Calu3 (cell line): ENCODE results near the gene CAPN3. TPM values are rescaled to one million over a fixed set of nuclear protein-coding genes. Genes with fewer than 3 reads are reported as not detected.

Experiments used
- BruUV-seq: library from RNA; stranded (reverse); fragments of 400-500 nt; replicated peaks from 2 replicates; lab custom pipeline; 2021; lab: Mats Ljungman, UMichigan
- CTCF ChIA-PET: fragments of 300-600 bp; sonication (Branson Sonifier 250); formaldehyde crosslinking; loops from one replicate; lab custom pipeline; 2022; ENCODE audit warnings: antibody characterized with exemption; lab: Charles Lee
- DNase-seq: peaks from one replicate; pipeline ENCODE4 v3.0.0; 2022
- H3K27ac Mint-ChIP-seq: one replicate; pipeline ENCODE4 v1.8.0; 2022; ENCODE audit warnings: mixed read lengths; ENCODE audit not compliant: unreplicated experiment
- H3K27me3 Mint-ChIP-seq: one replicate; pipeline ENCODE4 v1.8.0; 2022; ENCODE audit warnings: mixed read lengths; ENCODE audit not compliant: unreplicated experiment
- H3K36me3 Mint-ChIP-seq: one replicate; pipeline ENCODE4 v1.8.0; 2022; ENCODE audit warnings: mild to moderate bottlenecking, moderate library complexity, mixed read lengths; ENCODE audit not compliant: insufficient read depth, unreplicated experiment
- H3K4me1 Mint-ChIP-seq: one replicate; pipeline ENCODE4 v1.8.0; 2022; ENCODE audit warnings: mild to moderate bottlenecking, low read depth, mixed read lengths; ENCODE audit not compliant: unreplicated experiment
- H3K4me3 Mint-ChIP-seq: one replicate; pipeline ENCODE4 v1.8.0; 2022; ENCODE audit warnings: mild to moderate bottlenecking, low read depth, moderate library complexity, mixed read lengths; ENCODE audit not compliant: unreplicated experiment
- H3K9me3 Mint-ChIP-seq: one replicate; pipeline ENCODE4 v1.8.0; 2022; ENCODE audit warnings: low read depth, mixed read lengths; ENCODE audit not compliant: unreplicated experiment
- intact Hi-C: fragments of 100-400 bp; cut with micrococcal nuclease; formaldehyde crosslinking; loops from one replicate; pipeline ENCODE4 v1.10.0; 2022; ENCODE audit not compliant: unreplicated experiment
- total RNA-seq: library from RNA; stranded (reverse); gene quantifications from 2 replicates; pipeline ENCODE4 v1.2.3, GENCODE V29; 2022
- TF ChIP-seq, protein P1 (sequence below): fragments of 200-600 bp; IDR thresholded peaks from one replicate; pipeline ENCODE4 v1.8.0; 2022; ENCODE audit warnings: antibody characterized with exemption; ENCODE audit not compliant: unreplicated experiment

The CAPN3 gene
- total RNA-seq, 1 experiment from 2014 or later, result 2.3 TPM

- intact Hi-C loops, result no loop called here
- Mint-ChIP-seq H3K27ac (no peak overlapping the region), H3K36me3 (peaks cover 5% of the 10 kb centered on the region), H3K4me1 (no peaks in the 10 kb centered on the region), H3K4me3 (no peak overlapping the region), H3K27me3 (no peaks in the 10 kb centered on the region), H3K9me3 (no peaks in the 10 kb centered on the region)
- no peak for DNase-seq
- no TSS peak for BruUV-seq
- TF ChIP-seq, protein P1, sequence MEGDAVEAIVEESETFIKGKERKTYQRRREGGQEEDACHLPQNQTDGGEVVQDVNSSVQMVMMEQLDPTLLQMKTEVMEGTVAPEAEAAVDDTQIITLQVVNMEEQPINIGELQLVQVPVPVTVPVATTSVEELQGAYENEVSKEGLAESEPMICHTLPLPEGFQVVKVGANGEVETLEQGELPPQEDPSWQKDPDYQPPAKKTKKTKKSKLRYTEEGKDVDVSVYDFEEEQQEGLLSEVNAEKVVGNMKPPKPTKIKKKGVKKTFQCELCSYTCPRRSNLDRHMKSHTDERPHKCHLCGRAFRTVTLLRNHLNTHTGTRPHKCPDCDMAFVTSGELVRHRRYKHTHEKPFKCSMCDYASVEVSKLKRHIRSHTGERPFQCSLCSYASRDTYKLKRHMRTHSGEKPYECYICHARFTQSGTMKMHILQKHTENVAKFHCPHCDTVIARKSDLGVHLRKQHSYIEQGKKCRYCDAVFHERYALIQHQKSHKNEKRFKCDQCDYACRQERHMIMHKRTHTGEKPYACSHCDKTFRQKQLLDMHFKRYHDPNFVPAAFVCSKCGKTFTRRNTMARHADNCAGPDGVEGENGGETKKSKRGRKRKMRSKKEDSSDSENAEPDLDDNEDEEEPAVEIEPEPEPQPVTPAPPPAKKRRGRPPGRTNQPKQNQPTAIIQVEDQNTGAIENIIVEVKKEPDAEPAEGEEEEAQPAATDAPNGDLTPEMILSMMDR, result no peak
- CTCF ChIA-PET, result interaction anchor here (0.6 kb wide), 1 partner anchor 514 kb away, joined by 5 read pairs; no protein-coding TSS in a partner anchor
Measured at GRCh38 chr15:42411884-42412283, 52.6 kb downstream of the CAPN3 start.

- no peak overlapping the region for H3K27ac Mint-ChIP-seq
- peaks cover 5% of the 10 kb centered on the region for H3K36me3 Mint-ChIP-seq
- H3K4me3 Mint-ChIP-seq, result no peak overlapping the region
- TF ChIP-seq, protein P1, result no peak
- no peaks in the 10 kb centered on the region for H3K27me3 Mint-ChIP-seq
- no peaks in the 10 kb centered on the region for H3K9me3 Mint-ChIP-seq
- DNase-seq, result no peak
- CTCF ChIA-PET, result no interaction called here
- BruUV-seq, result no TSS peak
- intact Hi-C loops, result no loop called here
- H3K4me1 Mint-ChIP-seq, result no peaks in the 10 kb centered on the region
Measured at GRCh38 chr15:42413920-42414319, 54.6 kb downstream of the CAPN3 start.

DNA sequence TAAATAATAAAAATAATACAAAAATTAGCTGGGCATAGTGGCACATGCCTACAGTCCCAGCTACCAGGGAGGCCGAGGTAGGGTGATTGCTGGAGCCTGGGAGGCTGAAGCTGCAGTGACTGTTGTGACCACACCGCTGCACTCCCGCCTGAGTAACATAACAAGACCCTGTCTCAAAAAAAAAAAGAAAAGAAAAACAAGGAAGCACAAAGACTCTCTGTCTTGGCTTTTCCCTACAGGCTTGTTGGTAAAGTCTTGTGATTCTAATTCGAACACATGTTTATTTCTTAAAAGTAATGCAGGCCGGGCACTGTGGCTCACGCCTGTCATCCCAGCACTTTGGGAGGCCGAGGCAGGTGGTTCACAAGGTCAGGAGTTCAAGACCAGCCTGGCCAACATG is 60.1 kb downstream of the CAPN3 start:
- intact Hi-C loops, result no loop called here
- H3K36me3 Mint-ChIP-seq, result peaks cover 4% of the 10 kb centered on the region
- no peak overlapping the region for H3K4me3 Mint-ChIP-seq
- TF ChIP-seq, protein P1, result no peak
- H3K4me1 Mint-ChIP-seq, result no peaks in the 10 kb centered on the region
- BruUV-seq, result no TSS peak
- H3K27me3 Mint-ChIP-seq, result no peaks in the 10 kb centered on the region
- H3K27ac Mint-ChIP-seq, result no peak overlapping the region
- CTCF ChIA-PET, result interaction anchor here (0.7 kb wide), 1 partner anchor 58 kb away, joined by 6 read pairs; no protein-coding TSS in a partner anchor
- no peak for DNase-seq
- no peaks in the 10 kb centered on the region for H3K9me3 Mint-ChIP-seq

DNA sequence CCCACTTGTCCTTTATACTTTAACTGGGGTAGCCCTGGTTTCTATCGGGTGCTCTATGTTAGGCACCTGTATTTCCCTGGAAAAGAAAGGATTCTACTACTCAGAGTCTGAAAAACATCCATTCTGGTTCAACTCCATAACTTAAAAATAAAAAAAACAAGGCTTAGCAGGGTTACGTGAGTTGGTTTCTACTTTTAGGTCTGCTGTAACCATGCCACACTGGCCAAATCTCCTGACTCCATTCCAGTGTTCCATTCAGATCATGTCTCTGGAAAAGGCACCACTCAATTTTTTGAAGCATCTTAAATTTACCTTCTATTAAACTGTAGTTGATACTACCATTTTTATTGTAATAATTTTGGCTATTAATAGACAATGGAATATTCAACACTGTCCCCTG is 62.1 kb downstream of the CAPN3 start:
- Mint-ChIP-seq H3K4me3 (no peak overlapping the region), H3K27ac (no peak overlapping the region), H3K27me3 (no peaks in the 10 kb centered on the region), H3K4me1 (no peaks in the 10 kb centered on the region), H3K36me3 (peaks cover 13% of the 10 kb centered on the region), H3K9me3 (no peaks in the 10 kb centered on the region)
- TF ChIP-seq, protein P1, result no peak
- intact Hi-C loops, result no loop called here
- no peak for DNase-seq
- BruUV-seq, result no TSS peak
- CTCF ChIA-PET, result no interaction called here
